Anterior cingulate cortex (tissue), 58 donors: ENCODE measurements around the gene NLRP12.
A peak's percentile ranks its signal among the peaks of the same experiment; 100 is the strongest.
"Not testable (repeated sequence)": the region's sequence is repeated elsewhere in the genome, so short reads cannot be mapped to it uniquely, and the experiment has no call there.

Source experiments
- DNase-seq, 58 donors: peaks; one replicate each; lab custom pipeline; 2025; lab: John Stamatoyannopoulos, UW

Gene NLRP12

GRCh38 chr19:53824134-53824611 lies at the start of gene NLRP12:
NLRP12 (minus strand) TSS chr19:53824314; CDS start chr19:53824174, 140 bp downstream.
- peak in 5 of 58 donors; percentile 2 to 31 (median 4) for DNase-seq

- no peak for DNase-seq
Measured at GRCh38 chr19:53872762-53873161, 48.6 kb upstream of the NLRP12 start.

- DNase-seq, result no peak
Measured at GRCh38 chr19:53871454-53871853, 47.3 kb upstream of the NLRP12 start.

- DNase-seq, result peak in 3 of 58 donors; percentile 0 to 6 (median 5)
Measured at GRCh38 chr19:53870485-53870844, 46.4 kb upstream of the NLRP12 start.

GRCh38 chr19:53869805-53870484 lies 45.8 kb upstream of the NLRP12 start:
- not testable (repeated sequence) for DNase-seq

- DNase-seq, result peak in 48 of 58 donors; percentile 10 to 77 (median 50)
Measured at GRCh38 chr19:53868892-53869804, 45.0 kb upstream of the NLRP12 start.

- DNase-seq, result peak in 16 of 58 donors; percentile 16 to 69 (median 43)
Measured at GRCh38 chr19:53868091-53868891, 44.2 kb upstream of the NLRP12 start.

- DNase-seq, result peak; percentile 37 to 99 (median 94)
Measured at GRCh38 chr19:53867225-53868090, 43.3 kb upstream of the NLRP12 start, which contains the start of gene MYADM. MYADM (plus strand) TSS chr19:53867883; CDS start chr19:53873530, 5,647 bp downstream.

GRCh38 chr19:53866865-53867224 lies 42.7 kb upstream of the NLRP12 start:
- DNase-seq, result peak in 8 of 58 donors; percentile 5 to 58 (median 40)

- DNase-seq, result peak in 54 of 58 donors; percentile 16 to 83 (median 67)
Measured at GRCh38 chr19:53865918-53866864, 42.1 kb upstream of the NLRP12 start.

- peak in 5 of 58 donors; percentile 27 to 50 (median 39) for DNase-seq
Measured at GRCh38 chr19:53865523-53865917, 41.4 kb upstream of the NLRP12 start.

GRCh38 chr19:53864308-53864836 lies 40.3 kb upstream of the NLRP12 start:
- DNase-seq, result peak in 30 of 58 donors; percentile 17 to 82 (median 43)

GRCh38 chr19:53853707-53854106 lies 29.6 kb upstream of the NLRP12 start:
- DNase-seq, result no peak

- DNase-seq, result no peak
Measured at GRCh38 chr19:53849237-53849676, 25.1 kb upstream of the NLRP12 start.

GRCh38 chr19:53847555-53847954 lies 23.4 kb upstream of the NLRP12 start:
- DNase-seq, result peak in 9 of 58 donors; percentile 6 to 41 (median 12)

GRCh38 chr19:53844849-53845246 lies 20.7 kb upstream of the NLRP12 start:
- no peak for DNase-seq

- not testable (repeated sequence) for DNase-seq
Measured at GRCh38 chr19:53840914-53841313, 16.8 kb upstream of the NLRP12 start.

- not testable (repeated sequence) for DNase-seq
Measured at GRCh38 chr19:53840241-53840640, 16.1 kb upstream of the NLRP12 start.
